Adrenal gland (tissue), 5 donors: Measurements from ENCODE around the gene ZNF48.

ENCODE experiments used
- CTCF ChIP-seq, 6 experiments: fragments of 450-650 bp in 4 of 6; fragments of 200-600 bp in 2 of 6; sonication (generic) in 1 of 6; IDR thresholded peaks; 1 replicate in 5 of 6; 2 replicates in 1 of 6; pipeline versions ENCODE4 v1.5.1 to v1.8.0; 2016 to 2021; ENCODE audit warnings: antibody characterized with exemption in 6 of 6, mild to moderate bottlenecking in 2 of 6, moderate library complexity in 1 of 6
- POLR2A ChIP-seq, 2 donors: fragments of 450-650 bp; IDR thresholded peaks; one replicate each; pipeline ENCODE4 v1.6.1; 2017; ENCODE audit warnings: antibody characterized with exemption in 2 of 2, mild to moderate bottlenecking in 2 of 2, moderate library complexity in 1 of 2
- donor health status: DM: no; HTN: no; CAD: no.

GRCh38 chr16:30376461-30376902, 18.7 kb upstream of the ZNF48 start:
- TF ChIP-seq POLR2A (IDR thresholded peaks at IDR 0.05) (no peak), CTCF (IDR thresholded peaks at IDR 0.05) (no peak)
